HepG2 (cell line): ENCODE data around the gene ZSWIM8. TPM values are rescaled to one million over a fixed set of nuclear protein-coding genes. Genes with fewer than 3 reads are reported as not detected.
A peak's percentile ranks its signal among the peaks of the same experiment; 100 is the strongest.

Source experiments
- BCL6 ChIP-seq: IDR thresholded peaks from 2 replicates; pipeline ENCODE4 v1.6.1; 2016; ENCODE audit warnings: missing genetic modification reagents, missing compliant biosample characterization
- HNF4A ChIP-seq: sonication (generic); formaldehyde crosslinking; IDR thresholded peaks from 2 replicates; pipeline ENCODE4 v1.4.0; 2020; ENCODE audit warnings: missing genetic modification reagents
- KAT2B ChIP-seq: fragments of 150-350 bp; IDR thresholded peaks from 2 replicates; pipeline ENCODE4 v1.6.1; 2014; ENCODE audit warnings: low read depth, low read length, borderline replicate concordance
- LCORL ChIP-seq, 2 experiments: fragments of 450-650 bp in 1 of 2; sonication (generic) in 1 of 2; formaldehyde crosslinking in 1 of 2; IDR thresholded peaks; 2 replicates each; pipeline versions ENCODE4 v1.5.0 to v1.6.1; 2017 to 2020; ENCODE audit warnings: antibody characterized with exemption in 1 of 2, missing genetic modification reagents in 1 of 2
- NR2F2 ChIP-seq: IDR thresholded peaks from 2 replicates; pipeline ENCODE4 v1.6.1; 2012; ENCODE audit warnings: low read depth, inconsistent platforms, borderline replicate concordance
- PHF8 ChIP-seq: sonication (generic); formaldehyde crosslinking; IDR thresholded peaks from 2 replicates; pipeline ENCODE4 v1.5.0; 2020; ENCODE audit warnings: missing genetic modification reagents
- POLR2AphosphoS5 ChIP-seq: IDR thresholded peaks from 2 replicates; pipeline ENCODE4 v1.6.1; 2012; ENCODE audit warnings: low read depth, low read length
- RFX5 ChIP-seq: IDR thresholded peaks from 2 replicates; pipeline ENCODE4 v1.6.1; 2011; ENCODE audit warnings: low read depth, low read length, improper control_type of control experiment
- RXRA ChIP-seq: sonication (generic); formaldehyde crosslinking; IDR thresholded peaks from 2 replicates; pipeline ENCODE4 v1.5.1; 2020; ENCODE audit warnings: missing genetic modification reagents
- SETDB1 ChIP-seq: sonication (generic); formaldehyde crosslinking; IDR thresholded peaks from 2 replicates; pipeline ENCODE4 v1.5.1; 2020; ENCODE audit warnings: missing genetic modification reagents, mild to moderate bottlenecking, borderline replicate concordance
- SMARCE1 ChIP-seq: fragments of 450-650 bp; IDR thresholded peaks from 2 replicates; pipeline ENCODE4 v1.6.1; 2017; ENCODE audit warnings: borderline replicate concordance
- ZBTB4 ChIP-seq: sonication (generic); formaldehyde crosslinking; IDR thresholded peaks from 2 replicates; pipeline ENCODE4 v1.4.0; 2020; ENCODE audit warnings: missing genetic modification reagents, mild to moderate bottlenecking, borderline replicate concordance
- ZC3H13 ChIP-seq: sonication (generic); formaldehyde crosslinking; IDR thresholded peaks from 2 replicates; pipeline ENCODE4 v1.8.1; 2023; ENCODE audit warnings: mild to moderate bottlenecking, missing genetic modification reagents, moderate library complexity
- ZGPAT ChIP-seq: IDR thresholded peaks from 2 replicates; pipeline ENCODE4 v1.6.1; 2016; ENCODE audit warnings: mild to moderate bottlenecking
- ZNF138 ChIP-seq: sonication (generic); formaldehyde crosslinking; IDR thresholded peaks from 2 replicates; pipeline ENCODE4 v1.5.0; 2020; ENCODE audit warnings: mild to moderate bottlenecking, low read depth, missing genetic modification reagents
- ZNF572 ChIP-seq: sonication (generic); formaldehyde crosslinking; IDR thresholded peaks from 2 replicates; pipeline ENCODE4 v1.5.1; 2020; ENCODE audit warnings: mild to moderate bottlenecking, missing genetic modification reagents
- ZNF614 ChIP-seq: IDR thresholded peaks from 2 replicates; pipeline ENCODE4 v1.6.1; 2018; ENCODE audit warnings: missing biosample characterization, missing genetic modification reagents, inconsistent platforms, borderline replicate concordance
- ZNF674 ChIP-seq: sonication (generic); formaldehyde crosslinking; IDR thresholded peaks from 2 replicates; pipeline ENCODE4 v1.5.0; 2020; ENCODE audit warnings: low read depth, mild to moderate bottlenecking, missing genetic modification reagents
- polyA plus RNA-seq, 8 experiments: library from polyadenylated mRNA; depleted of rRNA in 3 of 8; stranded (reverse) in 7 of 8; unstranded in 1 of 8; fragments of >200 nt; fragmentation: Illumina TruSeq in 4 of 8; extraction: Trizol in 4 of 8; gene quantifications; 2 replicates each; pipeline versions ENCODE4 v1.2.1 to v1.2.3, GENCODE V29; 2011 to 2016; ENCODE audit warnings: low read depth in 4 of 8, missing spikeins in 1 of 8, mixed read lengths in 1 of 8; ENCODE audit not compliant: insufficient read depth in 1 of 8
- total RNA-seq, 5 experiments: library from RNA; depleted of rRNA; stranded (reverse); fragments of >200 nt; fragmentation: Illumina TruSeq; extraction: Trizol; gene quantifications; 2 replicates each; pipeline ENCODE4 v1.2.3, GENCODE V29; 2016; ENCODE audit warnings: low read depth in 1 of 5
- TF ChIP-seq, protein P1 (sequence below): sonication (generic); formaldehyde crosslinking; IDR thresholded peaks from 2 replicates; pipeline ENCODE4 v1.5.1; 2020; ENCODE audit warnings: missing genetic modification reagents, mild to moderate bottlenecking, borderline replicate concordance
- TF ChIP-seq, protein P2 (sequence below), 2 experiments: sonication (generic) in 1 of 2; formaldehyde crosslinking in 1 of 2; IDR thresholded peaks; 2 replicates each; pipeline versions ENCODE4 v1.4.0 to v1.6.1; 2018 to 2020; ENCODE audit warnings: missing genetic modification reagents in 2 of 2, borderline replicate concordance in 1 of 2, low read depth in 1 of 2, mild to moderate bottlenecking in 1 of 2, missing biosample characterization in 1 of 2

The ZSWIM8 gene
- total and polyA plus RNA-seq, 2 of the 13 experiments (the other 11 are each of a cell fraction or from before 2014, with no cell fraction given) = 39.9 to 98.2 TPM

DNA sequence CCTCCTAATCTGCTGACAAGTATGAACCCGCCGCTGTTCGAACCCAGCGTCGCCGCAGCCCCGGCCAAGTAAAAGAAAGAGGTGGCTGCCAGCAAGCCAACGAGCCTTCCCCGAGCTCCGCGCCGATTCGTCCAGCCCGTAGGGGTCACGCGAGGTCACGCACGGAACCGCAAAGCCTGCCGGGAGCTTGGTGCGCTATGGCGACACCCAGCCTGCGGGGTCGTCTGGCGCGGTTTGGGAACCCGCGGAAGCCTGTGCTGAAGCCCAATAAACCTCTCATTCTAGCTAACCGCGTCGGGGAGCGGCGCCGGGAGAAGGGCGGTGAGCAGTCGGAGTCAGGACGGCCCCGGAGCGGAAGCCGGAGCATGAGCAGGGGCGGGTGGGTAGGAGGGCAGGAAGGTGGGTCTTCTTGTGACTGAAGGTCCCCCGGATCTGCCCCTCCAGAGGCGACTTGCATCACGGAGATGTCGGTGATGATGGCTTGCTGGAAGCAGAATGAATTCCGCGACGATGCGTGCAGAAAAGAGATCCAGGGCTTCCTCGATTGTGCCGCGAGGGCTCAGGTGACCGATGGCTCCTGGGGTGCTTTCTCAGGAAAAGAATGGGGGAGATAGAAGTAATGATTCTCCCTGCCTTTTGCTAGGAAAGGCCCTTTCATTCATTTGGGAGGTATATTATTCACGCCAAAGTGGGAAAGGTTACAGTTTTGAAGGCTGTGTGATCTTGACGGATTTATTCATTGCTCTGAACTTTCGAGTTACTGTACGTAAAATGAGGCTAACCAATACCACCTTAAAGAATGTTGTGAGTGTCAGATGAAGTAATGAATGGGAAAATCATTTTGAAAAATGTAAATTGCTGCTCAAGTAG, 3.3 kb upstream of the ZSWIM8 start, which contains the start of gene CHCHD1 (continued):
- TF ChIP-seq RFX5 = no peak
- no peak for TF ChIP-seq ZBTB4 (CRISPR knock-in tag)
- peak; percentile 62; the same call in 1 of the 2 replicates for TF ChIP-seq NR2F2
- TF ChIP-seq ZNF138 (CRISPR knock-in tag) = 0 out of 2 replicates have a peak, but pooled peaks have one; percentile 67
- TF ChIP-seq ZC3H13 (CRISPR knock-in tag) = peak; percentile 69; the same call in 1 of the 2 replicates
- no peak for TF ChIP-seq LCORL (IDR thresholded peaks at IDR 0.05)
- no peak; the same call in 1 of the 2 replicates for TF ChIP-seq LCORL (CRISPR knock-in tag; IDR thresholded peaks at IDR 0.05)
- TF ChIP-seq KAT2B = no peak
- TF ChIP-seq BCL6 (CRISPR knock-in tag) = peak; percentile 43; the same call in 1 of the 2 replicates
- no peak for TF ChIP-seq SMARCE1
- peak; percentile 92 for TF ChIP-seq POLR2AphosphoS5
- TF ChIP-seq, protein P1, sequence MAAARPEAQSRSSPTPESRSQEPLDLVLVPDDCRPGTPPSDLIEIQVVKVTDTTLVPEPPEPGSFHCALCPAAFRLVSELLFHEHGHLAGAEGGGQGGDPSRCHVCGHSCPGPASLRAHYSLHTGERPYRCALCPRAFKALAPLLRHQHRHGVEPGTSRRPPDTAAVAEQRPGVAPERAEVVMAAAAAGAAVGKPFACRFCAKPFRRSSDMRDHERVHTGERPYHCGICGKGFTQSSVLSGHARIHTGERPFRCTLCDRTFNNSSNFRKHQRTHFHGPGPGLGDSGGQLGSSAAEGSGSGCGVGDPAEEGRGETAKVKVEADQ (CRISPR knock-in tag) = no peak
- no peak for TF ChIP-seq ZNF674 (CRISPR knock-in tag)
- TF ChIP-seq ZGPAT (CRISPR knock-in tag) = peak; percentile 86; the same call in 1 of the 2 replicates
- TF ChIP-seq HNF4A (CRISPR knock-in tag) = 0 out of 2 replicates have a peak, but pooled peaks have one; percentile 24
- peak; percentile 98 for TF ChIP-seq PHF8
- TF ChIP-seq ZNF572 = peak; percentile 77; the same call in 1 of the 2 replicates
- TF ChIP-seq RXRA (CRISPR knock-in tag) = peak; percentile 97
- TF ChIP-seq, protein P2, sequence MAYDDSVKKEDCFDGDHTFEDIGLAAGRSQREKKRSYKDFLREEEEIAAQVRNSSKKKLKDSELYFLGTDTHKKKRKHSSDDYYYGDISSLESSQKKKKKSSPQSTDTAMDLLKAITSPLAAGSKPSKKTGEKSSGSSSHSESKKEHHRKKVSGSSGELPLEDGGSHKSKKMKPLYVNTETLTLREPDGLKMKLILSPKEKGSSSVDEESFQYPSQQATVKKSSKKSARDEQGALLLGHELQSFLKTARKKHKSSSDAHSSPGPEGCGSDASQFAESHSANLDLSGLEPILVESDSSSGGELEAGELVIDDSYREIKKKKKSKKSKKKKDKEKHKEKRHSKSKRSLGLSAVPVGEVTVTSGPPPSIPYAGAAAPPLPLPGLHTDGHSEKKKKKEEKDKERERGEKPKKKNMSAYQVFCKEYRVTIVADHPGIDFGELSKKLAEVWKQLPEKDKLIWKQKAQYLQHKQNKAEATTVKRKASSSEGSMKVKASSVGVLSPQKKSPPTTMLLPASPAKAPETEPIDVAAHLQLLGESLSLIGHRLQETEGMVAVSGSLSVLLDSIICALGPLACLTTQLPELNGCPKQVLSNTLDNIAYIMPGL (CRISPR knock-in tag; IDR thresholded peaks at IDR 0.05; ENCODE audit: borderline replicate concordance in 1 of 2, low read depth in 1 of 2) = peak; percentile 71 to 72; a peak in 3 of 4 replicates
- TF ChIP-seq SETDB1 (CRISPR knock-in tag) = no peak
- TF ChIP-seq ZNF614 (CRISPR knock-in tag) = peak; percentile 20; the same call in 1 of the 2 replicates
